GM21723 (cell line): ENCODE results near the gene SMPX.

Experiments used
- ATAC-seq: cut with Tn5 transposase; IDR thresholded peaks from one replicate; pipeline ENCODE4 v1.9.1; 2021; ENCODE audit warnings: mild to moderate bottlenecking, moderate library complexity; ENCODE audit not compliant: unreplicated experiment

SMPX gene

DNA sequence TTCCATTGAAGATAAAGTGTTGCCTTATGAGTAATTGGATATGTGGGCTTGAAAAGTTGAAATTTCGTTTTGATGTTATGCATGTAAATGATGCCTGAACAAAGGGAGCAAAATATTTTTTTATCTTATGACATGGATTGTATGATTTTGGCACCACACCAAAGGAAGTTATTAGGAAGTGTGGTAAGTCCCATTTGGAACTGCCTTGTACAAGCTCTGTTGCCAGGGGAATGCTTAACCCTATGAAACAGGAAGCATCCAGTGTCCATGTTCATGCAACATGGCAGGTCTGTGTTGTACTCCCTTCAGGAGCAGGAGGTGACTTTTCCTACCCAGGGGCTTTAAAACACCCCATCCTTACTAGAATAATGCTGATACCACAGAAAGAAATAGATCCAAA, 13.2 kb downstream of the SMPX start:
- ATAC-seq = no peak

DNA sequence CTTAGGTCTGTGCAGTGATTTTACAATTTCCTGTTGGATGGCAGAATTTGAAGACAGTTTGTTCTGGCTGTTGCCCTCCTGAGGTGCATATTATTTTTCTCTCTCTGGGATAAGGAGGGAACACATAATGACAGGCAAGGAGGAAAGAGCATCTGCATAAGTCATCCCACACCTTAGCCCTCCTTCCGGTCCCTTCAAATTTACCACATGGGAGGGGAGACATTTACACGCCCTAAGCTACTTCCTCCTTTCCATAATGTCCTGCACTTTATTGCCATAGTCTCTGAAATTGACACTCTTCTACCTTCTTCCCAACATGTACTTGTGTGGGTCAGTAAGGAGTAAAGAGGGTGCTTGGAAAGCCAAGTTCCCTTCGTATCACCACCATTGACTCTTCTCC, 13.9 kb downstream of the SMPX start:
- no peak for ATAC-seq

DNA sequence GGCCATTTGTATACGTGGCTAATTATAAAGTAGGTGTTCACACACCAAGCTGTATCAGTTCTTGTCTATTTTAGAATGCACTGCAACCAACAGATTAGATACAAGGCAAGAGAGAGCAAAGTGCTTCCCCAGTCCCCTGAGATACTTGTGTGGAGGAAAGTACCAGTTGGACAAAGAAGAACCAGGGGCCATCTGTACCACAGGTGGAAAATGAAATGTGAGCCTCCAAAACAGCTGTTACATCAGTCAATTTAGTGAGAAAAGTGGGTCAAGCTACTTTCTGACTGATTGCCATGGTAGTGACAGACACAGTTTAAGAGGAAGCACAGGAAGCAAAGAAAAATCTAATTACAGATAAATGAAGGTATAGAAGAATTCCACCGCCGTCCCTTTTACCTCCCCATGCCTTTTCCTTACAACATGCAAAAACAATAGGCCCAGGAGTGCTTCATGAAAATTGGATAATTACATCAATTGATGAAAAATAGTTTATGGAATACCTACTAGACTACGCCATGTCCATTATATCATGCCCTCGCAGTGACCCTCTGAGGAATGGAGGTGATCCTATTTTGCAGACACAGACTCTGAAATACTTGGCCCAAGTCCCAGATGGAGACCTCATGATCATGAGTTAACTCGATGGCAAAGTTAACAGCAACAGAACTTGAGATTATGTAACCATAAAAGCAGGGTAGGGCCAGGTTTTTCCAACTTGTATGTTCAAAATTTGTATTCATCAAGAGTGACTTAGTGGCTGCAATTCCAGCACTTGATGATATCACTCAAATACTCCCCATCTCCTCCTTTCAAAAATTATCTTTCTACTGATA, 15.8 kb downstream of the SMPX start:
- ATAC-seq = no peak

DNA sequence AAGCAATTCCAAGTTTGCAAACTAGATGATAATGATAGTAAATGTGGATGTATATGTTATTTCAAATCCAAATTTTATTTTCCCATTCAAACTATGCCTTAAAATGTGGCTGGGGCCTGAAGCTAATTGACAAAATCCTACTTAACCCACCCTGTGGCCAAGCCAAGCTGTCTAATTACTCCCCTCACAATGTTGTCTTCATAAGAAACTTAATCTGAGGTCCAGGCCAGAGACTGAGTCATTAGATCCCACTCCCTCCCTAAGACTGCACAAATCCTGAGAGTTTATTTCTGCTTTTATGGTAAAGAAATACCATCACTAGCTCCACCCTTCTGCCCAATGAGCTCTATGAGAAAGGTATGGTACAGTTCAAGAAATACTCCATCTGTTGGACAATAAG, 16.6 kb downstream of the SMPX start:
- ATAC-seq = no peak

- no peak for ATAC-seq
These were observed 17.3 kb downstream of the SMPX start for GRCh38 chrX:21740329-21741274.

- no peak for ATAC-seq
These were observed 19.0 kb downstream of the SMPX start for GRCh38 chrX:21738950-21739287.

GRCh38 chrX:21738210-21738949, 19.5 kb downstream of the SMPX start:
- ATAC-seq = no peak

GRCh38 chrX:21735768-21736127, 22.2 kb downstream of the SMPX start:
- no peak for ATAC-seq

DNA sequence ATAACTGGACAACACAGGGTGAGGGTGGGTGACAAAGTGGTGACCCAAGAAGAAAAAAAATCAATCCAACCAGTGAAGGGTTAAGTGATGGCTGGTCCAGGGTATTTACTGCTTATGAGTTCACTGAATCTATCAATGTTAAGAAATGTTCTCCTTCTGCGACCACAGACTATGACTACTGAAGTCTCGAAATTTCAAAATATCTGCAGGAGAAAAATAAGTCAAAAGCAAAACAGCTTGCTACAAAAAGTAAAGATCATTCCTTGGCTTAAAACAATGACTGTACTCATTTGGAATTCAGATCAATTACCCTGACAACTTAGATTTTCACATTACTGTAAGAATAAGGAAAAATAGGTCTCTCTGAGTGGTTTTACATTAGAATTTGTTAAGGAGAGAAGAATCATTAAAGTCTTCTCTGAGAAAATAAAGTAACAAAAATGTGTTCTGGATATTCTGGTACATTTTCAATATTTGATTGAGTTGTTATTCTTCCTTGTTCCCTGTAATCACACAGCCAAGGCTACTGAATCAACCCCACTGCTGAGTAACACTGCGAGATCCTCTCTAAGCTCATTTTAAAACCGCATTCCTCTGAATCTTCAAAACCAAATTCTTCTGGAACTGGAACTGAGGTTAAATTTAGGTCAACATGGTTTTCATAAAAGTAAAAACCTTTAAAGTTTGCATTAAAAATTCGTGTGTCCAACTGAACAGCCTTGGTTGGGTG, 22.7 kb downstream of the SMPX start:
- no peak for ATAC-seq

GRCh38 chrX:21734175-21734574, 23.7 kb downstream of the SMPX start:
- no peak for ATAC-seq

DNA sequence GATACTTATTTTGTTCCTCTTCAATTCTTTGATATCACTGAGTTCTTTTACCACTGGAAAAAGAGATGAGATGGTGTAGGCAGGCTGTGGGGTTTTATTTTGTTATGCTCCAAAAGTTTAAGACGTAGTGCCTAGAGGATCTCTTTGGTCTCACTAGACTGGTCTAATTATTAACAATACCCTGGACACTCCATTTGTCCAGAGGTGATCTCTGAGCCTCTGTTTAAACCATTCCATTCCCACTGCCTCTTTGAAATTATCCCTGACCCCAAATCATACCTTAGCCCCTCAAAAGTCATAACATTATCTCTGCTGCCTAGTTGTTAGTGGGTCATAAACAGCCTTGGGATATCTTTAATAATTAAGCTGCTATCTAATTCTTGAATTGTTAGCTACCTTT, 24.2 kb downstream of the SMPX start:
- no peak for ATAC-seq

DNA sequence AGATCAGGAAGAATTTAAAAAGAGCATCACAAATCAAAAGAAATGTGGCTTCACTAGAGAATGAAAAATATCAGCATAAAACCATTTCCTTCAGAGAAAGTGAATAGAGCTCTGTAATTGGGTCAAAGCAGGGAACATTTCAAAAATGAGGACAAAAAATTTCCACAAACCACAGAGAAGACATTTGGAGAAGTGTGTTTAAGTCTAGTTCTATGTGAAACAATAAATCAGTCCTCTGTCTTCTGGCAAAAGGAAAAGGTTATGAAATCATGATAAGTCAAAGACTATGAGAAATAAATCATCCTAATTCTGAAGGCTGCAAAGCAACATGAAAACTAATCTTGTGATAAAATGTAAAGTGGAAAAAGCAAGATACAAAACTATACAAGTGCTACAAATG, 27.9 kb downstream of the SMPX start:
- ATAC-seq = no peak

DNA sequence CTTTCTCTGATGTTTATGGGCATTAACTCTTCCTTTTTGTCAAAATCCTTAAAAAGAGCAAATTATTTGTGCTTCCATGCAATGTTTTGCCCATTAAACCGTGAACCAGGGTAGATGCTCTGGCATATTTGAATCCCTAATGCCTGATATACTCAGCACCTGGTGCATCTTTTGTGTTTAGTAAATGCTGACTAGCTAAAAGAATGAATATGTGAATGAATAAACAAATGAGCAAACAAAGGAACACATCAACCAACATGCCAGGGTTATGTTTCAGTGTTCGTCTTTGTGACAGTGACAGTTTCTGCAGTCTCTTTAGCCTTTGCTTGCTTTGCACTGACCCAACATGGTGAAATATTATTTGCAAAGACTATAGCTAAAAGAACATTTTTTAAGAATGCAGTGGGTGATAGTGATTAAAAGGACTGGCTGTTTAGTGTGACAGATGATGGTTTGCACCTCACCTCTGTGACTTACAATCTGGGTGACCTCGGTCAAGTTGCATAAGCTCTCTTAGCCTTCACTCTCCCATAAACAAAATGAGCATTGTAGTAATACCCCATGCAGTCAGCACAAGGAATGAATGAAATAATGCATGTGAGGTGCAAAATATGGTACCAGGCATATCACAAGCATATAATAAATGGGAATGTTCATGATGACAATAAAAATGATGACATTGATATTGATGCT, 29.5 kb downstream of the SMPX start:
- no peak for ATAC-seq

- ATAC-seq = no peak
These were observed 32.0 kb downstream of the SMPX start for GRCh38 chrX:21725916-21726315.

DNA sequence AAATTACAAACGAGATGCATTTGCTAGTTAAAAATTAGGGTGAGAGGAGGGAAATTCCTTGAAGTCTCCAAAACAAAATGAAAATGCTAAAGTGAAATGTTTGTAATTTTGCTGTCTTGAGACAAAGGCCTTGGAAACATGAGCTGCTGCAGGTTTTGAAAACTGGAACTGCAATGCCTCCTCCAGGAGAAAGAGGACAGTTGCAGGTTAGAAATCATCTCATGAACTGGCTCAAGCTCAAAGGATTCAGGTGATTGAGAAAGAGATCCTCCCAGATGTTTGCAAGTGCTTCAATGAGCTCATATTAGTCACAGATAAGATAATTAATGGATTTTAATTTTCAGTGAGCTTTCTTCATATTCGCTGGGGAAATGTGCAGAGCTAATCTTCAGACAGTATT, 32.4 kb downstream of the SMPX start:
- no peak for ATAC-seq

DNA sequence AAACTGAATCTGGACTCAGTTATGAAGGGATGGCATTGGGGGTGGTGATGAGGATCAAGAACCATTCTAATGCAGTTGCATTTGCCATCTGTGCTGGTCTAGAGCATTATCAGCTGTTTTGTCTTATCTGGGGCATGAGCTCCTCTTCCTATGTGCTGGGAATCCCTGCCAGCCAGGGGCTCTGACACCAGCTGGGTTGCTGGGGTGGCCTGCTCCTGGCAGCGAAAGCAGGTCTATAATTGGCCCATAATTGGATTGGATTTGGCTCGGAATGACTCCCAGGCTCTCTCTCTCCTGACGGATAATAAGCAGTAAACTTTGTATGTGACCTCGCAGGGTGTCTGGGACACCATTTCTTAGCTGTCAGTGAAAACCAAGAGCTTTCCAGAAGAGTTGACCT, 34.1 kb downstream of the SMPX start:
- no peak for ATAC-seq

DNA sequence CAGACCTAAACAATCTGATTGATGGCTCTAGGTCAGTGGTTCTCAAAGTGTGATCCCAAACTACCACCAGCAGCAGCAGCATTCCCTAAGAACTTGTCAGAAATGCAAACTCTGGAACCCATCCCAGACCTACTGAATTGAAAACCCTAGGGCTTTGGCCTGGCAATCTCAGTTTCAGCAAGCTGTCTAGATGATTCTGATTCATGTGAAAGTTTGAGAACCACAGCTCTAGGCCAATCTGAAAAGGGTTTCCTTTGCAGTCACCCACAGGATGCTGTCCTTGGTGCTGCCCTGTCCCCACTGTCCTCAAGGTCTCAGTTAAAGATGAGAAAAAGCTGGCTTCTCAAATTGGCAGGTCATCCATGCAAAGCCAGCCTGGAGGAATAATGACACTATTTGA, 34.8 kb downstream of the SMPX start:
- no peak for ATAC-seq

GRCh38 chrX:21721195-21721594, 36.7 kb downstream of the SMPX start:
- ATAC-seq = no peak

DNA sequence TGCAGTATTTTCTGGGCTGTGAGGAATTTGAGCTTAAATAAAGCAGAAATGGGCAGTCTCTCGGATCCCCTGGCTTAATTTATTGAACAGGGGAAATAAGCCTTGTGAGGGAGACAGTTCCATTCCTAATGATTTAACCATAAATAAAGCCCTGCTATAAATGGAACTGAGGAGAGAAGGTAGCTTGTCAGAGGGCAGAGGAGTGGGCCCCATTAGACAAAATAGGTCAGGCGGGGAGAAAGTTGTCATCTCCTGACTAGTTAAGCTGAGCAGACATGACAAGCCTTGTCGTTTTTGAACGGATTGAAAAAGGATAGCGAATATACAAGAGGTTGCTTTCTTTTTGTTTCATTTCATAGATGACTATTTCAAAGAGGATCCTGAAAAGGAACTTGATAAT, 39.3 kb downstream of the SMPX start:
- no peak for ATAC-seq

GRCh38 chrX:21717802-21718201, 40.1 kb downstream of the SMPX start:
- ATAC-seq = no peak
